Activated CD4-positive, alpha-beta T cell treated with anti-CD3 and anti-CD28 coated beads for 36 hours (primary cell): ENCODE results near the gene PCDHA8. TPM values are rescaled to one million over a fixed set of nuclear protein-coding genes. Genes with fewer than 3 reads are reported as not detected.
"Not testable (repeated sequence)": the region's sequence is repeated elsewhere in the genome, so short reads cannot be mapped to it uniquely, and the experiment has no call there.

ENCODE experiments used
- ATAC-seq: fragments of 200-7000 bp; cut with Tn5 transposase; one replicate; pipeline ENCODE4 v1.10.0; 2021; ENCODE audit warnings: mild to moderate bottlenecking, moderate library complexity
- CTCF ChIA-PET: fragments of 350-600 bp; sonication (Branson Sonifier 250); formaldehyde crosslinking; loops from one replicate; lab custom pipeline; 2021; ENCODE audit warnings: antibody characterized with exemption; lab: Charles Lee
- POLR2A ChIA-PET: fragments of 350-600 bp; sonication (Branson Sonifier 250); formaldehyde crosslinking; loops from one replicate; lab custom pipeline; 2021; ENCODE audit warnings: antibody characterized with exemption, inconsistent platforms; lab: Charles Lee
- DNase-seq: peaks from one replicate; pipeline ENCODE4 v3.0.0-alpha.2; 2020
- H3K27ac Mint-ChIP-seq: one replicate; pipeline ENCODE4 v1.8.0; 2021; ENCODE audit warnings: mixed read lengths
- H3K27me3 Mint-ChIP-seq: one replicate; pipeline ENCODE4 v1.8.0; 2021; ENCODE audit warnings: mixed read lengths
- H3K36me3 Mint-ChIP-seq: one replicate; pipeline ENCODE4 v1.8.0; 2021; ENCODE audit warnings: low read depth, mixed read lengths
- H3K4me1 Mint-ChIP-seq: one replicate; pipeline ENCODE4 v1.8.0; 2021; ENCODE audit warnings: mixed read lengths
- H3K4me3 Mint-ChIP-seq: one replicate; pipeline ENCODE4 v1.8.0; 2021; ENCODE audit warnings: mild to moderate bottlenecking, moderate library complexity, mixed read lengths
- H3K9me3 Mint-ChIP-seq: one replicate; pipeline ENCODE4 v1.8.0; 2021; ENCODE audit warnings: low read depth, mixed read lengths
- intact Hi-C, 2 experiments: fragments of 100-400 bp; cut with DNase I in 1 of 2; cut with micrococcal nuclease in 1 of 2; formaldehyde crosslinking; loops; one replicate each; pipeline versions ENCODE4 v1.14.2 to v1.15.1; 2022 to 2024; cut with DNase I, micrococcal nuclease
- total RNA-seq, 2 experiments: library from RNA; stranded (reverse); gene quantifications; one replicate each; pipeline ENCODE4 v1.2.3, GENCODE V29; 2021

PCDHA8 gene
- total RNA-seq, 2 experiments from 2014 or later = not detected

DNA sequence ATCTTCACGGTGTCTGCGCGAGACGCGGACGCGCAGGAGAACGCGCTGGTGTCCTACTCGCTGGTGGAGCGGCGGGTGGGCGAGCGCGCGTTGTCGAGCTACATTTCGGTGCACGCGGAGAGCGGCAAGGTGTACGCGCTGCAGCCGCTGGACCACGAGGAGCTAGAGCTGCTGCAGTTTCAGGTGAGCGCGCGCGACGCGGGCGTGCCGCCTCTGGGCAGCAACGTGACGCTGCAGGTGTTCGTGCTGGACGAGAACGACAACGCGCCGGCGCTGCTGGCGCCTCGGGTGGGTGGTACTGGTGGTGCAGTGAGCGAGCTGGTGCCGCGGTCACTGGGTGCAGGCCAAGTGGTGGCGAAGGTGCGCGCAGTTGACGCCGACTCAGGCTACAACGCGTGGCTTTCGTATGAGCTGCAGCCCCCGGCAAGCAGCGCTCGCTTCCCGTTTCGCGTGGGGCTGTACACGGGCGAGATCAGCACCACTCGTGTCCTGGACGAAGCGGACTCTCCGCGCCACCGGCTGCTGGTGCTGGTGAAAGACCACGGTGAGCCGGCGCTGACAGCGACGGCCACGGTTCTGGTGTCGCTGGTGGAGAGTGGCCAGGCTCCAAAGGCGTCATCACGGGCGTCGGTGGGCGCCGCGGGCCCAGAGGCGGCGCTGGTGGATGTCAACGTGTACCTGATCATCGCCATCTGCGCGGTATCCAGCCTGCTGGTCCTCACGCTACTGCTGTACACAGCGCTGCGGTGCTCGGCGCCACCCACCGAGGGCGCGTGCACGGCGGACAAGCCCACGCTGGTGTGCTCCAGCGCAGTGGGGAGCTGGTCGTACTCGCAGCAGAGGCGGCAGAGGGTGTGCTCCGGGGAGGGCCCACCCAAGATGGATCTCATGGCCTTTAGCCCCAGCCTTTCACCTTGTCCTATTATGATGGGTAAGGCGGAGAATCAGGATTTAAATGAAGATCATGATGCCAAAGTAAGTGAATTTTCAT, 11.2 kb upstream of the PCDHA8 start:
- ATAC-seq, POLR2A ChIA-PET, H3K4me3 Mint-ChIP-seq, H3K4me1 Mint-ChIP-seq, CTCF ChIA-PET, H3K27ac Mint-ChIP-seq, DNase-seq: not testable (repeated sequence)
- H3K9me3 Mint-ChIP-seq = peaks cover 17% of the 10 kb centered on the region
- intact Hi-C loops = loop anchor here (5.0 to 10.0 kb wide), 5 partner anchors 38 to 405 kb away; partner anchors contain the start of genes PCDHA1 (in 1 of the 2), PCDHA13 (in 1 of the 2) and PCDHA2 (in 1 of the 2)
- peaks cover 21% of the 10 kb centered on the region for H3K36me3 Mint-ChIP-seq
- peaks cover 35% of the 10 kb centered on the region for H3K27me3 Mint-ChIP-seq

GRCh38 chr5:140833993-140834392, 7.0 kb upstream of the PCDHA8 start, which contains the start of gene PCDHA7:
Gene PCDHA7, plus strand, starts transcription at chr5:140834269. Its CDS starts 115 bp downstream, at chr5:140834384.
- ATAC-seq (no peak), DNase-seq (no peak)
- Mint-ChIP-seq H3K9me3 (peaks cover 7% of the 10 kb centered on the region), H3K36me3 (peaks cover 14% of the 10 kb centered on the region), H3K4me3 (no peak within 1 kb of the TSS), H3K4me1 (no peaks in the 10 kb centered on the region), H3K27me3 (peaks cover 27% of the 10 kb centered on the region), H3K27ac (no peak within 1 kb of the TSS)
- CTCF ChIA-PET = interaction anchor here (0.8 kb wide), 1 partner anchor 91 kb away, joined by 5 read pairs; no protein-coding TSS in a partner anchor
- intact Hi-C loops = loop anchor here (5.0 to 10.0 kb wide), 5 partner anchors 38 to 401 kb away; partner anchors contain the start of genes PCDHA1 (in 1 of the 2), PCDHA13 (in 1 of the 2) and PCDHA2 (in 1 of the 2)
- POLR2A ChIA-PET = no interaction called here

GRCh38 chr5:140834439-140835008, 6.5 kb upstream of the PCDHA8 start:
- peaks cover 13% of the 10 kb centered on the region for H3K36me3 Mint-ChIP-seq
- H3K27ac Mint-ChIP-seq, DNase-seq, ATAC-seq, H3K9me3 Mint-ChIP-seq, H3K4me3 Mint-ChIP-seq, H3K4me1 Mint-ChIP-seq, POLR2A ChIA-PET: not testable (repeated sequence)
- intact Hi-C loops = loop anchor here (5.0 to 10.0 kb wide), 5 partner anchors 38 to 400 kb away; partner anchors contain the start of genes PCDHA1 (in 1 of the 2), PCDHA13 (in 1 of the 2) and PCDHA2 (in 1 of the 2)
- CTCF ChIA-PET = interaction anchor here (0.8 kb wide), 1 partner anchor 92 kb away, joined by 5 read pairs; no protein-coding TSS in a partner anchor
- peaks cover 27% of the 10 kb centered on the region for H3K27me3 Mint-ChIP-seq

- POLR2A ChIA-PET = no interaction called here
- Mint-ChIP-seq H3K27me3 (peaks cover 34% of the 10 kb centered on the region), H3K36me3 (peaks cover 12% of the 10 kb centered on the region), H3K4me1 (no peaks in the 10 kb centered on the region), H3K9me3 (peaks cover 12% of the 10 kb centered on the region), H3K4me3 (no peak overlapping the region), H3K27ac (no peak overlapping the region)
- no peak for DNase-seq
- no peak for ATAC-seq
- CTCF ChIA-PET = interaction anchor here (0.6 to 1.3 kb wide), 2 partner anchors 48 to 91 kb away, joined by 3 to 4 read pairs; no protein-coding TSS in a partner anchor
- intact Hi-C loops = loop anchor here (10.0 kb wide), 2 partner anchors 49 to 399 kb away; partner anchors contain the start of gene PCDHA13 (in 1 of the 2)
These were observed 5.1 kb upstream of the PCDHA8 start for GRCh38 chr5:140835622-140836510.

GRCh38 chr5:140842798-140843733, 2.1 kb downstream of the PCDHA8 start:
- ATAC-seq (no peak), DNase-seq (no peak)
- POLR2A ChIA-PET = no interaction called here
- H3K4me3 Mint-ChIP-seq = no peak overlapping the region
- H3K9me3 Mint-ChIP-seq = peaks cover 19% of the 10 kb centered on the region
- intact Hi-C loops = loop anchor here in 1 of 2 experiments (5.0 to 10.0 kb wide), 3 partner anchors 41 to 522 kb away; partner anchors contain the start of genes PCDHA3 and PCDHGA5
- peaks cover 33% of the 10 kb centered on the region for H3K27me3 Mint-ChIP-seq
- H3K36me3 Mint-ChIP-seq = peaks cover 12% of the 10 kb centered on the region
- H3K4me1 Mint-ChIP-seq = no peaks in the 10 kb centered on the region
- no peak overlapping the region for H3K27ac Mint-ChIP-seq
- CTCF ChIA-PET = no interaction called here

DNA sequence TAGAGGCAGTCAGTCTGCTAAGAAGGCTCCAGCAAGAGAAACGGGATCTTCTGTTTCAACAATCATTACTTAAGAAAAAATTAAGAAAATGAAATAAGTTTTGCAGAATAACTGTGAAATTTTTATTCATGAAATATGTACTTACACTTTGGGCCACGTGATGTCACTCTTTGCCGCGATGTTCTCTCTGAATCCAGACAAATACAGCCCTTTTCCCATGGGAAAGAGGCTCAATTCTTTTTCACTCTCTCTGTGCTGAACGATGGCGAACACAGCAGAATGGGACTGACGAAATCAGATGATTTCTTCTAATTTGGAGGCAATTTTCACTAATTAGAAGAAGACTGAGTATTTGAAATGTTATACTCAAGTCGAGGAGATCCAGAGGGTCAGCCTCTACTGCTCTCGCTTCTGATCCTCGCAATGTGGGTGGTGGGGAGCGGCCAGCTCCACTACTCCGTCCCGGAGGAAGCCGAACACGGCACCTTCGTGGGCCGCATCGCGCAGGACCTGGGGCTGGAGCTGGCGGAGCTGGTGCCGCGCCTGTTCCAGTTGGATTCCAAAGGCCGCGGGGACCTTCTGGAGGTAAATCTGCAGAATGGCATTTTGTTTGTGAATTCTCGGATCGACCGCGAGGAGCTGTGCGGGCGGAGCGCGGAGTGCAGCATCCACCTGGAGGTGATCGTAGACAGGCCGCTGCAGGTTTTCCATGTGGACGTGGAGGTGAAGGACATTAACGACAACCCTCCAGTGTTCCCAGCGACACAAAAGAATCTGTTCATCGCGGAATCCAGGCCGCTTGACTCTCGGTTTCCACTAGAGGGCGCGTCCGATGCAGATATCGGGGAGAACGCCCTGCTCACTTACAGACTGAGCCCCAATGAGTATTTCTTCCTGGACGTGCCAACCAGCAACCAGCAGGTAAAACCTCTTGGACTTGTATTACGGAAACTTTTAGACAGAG, 7.4 kb downstream of the PCDHA8 start, which contains the start of gene PCDHA9:
PCDHA9 (plus strand) TSS at position 244 of the 964 bp plus-strand sequence; CDS start at position 358, 114 bp downstream.
- H3K27ac Mint-ChIP-seq, POLR2A ChIA-PET, H3K4me1 Mint-ChIP-seq, CTCF ChIA-PET, H3K4me3 Mint-ChIP-seq, DNase-seq, ATAC-seq, H3K36me3 Mint-ChIP-seq: not testable (repeated sequence)
- intact Hi-C loops = loop anchor here in 1 of 2 experiments (5.0 to 10.0 kb wide), 2 partner anchors 34 to 516 kb away; partner anchors contain the start of genes PCDHA13 and PCDHGA5
- peaks cover 14% of the 10 kb centered on the region for H3K9me3 Mint-ChIP-seq
- H3K27me3 Mint-ChIP-seq = peaks cover 24% of the 10 kb centered on the region

- intact Hi-C loops = loop anchor here in 1 of 2 experiments (5.0 to 10.0 kb wide), 2 partner anchors 32 to 515 kb away; partner anchors contain the start of genes PCDHA13 and PCDHGA5
- peaks cover 14% of the 10 kb centered on the region for H3K9me3 Mint-ChIP-seq
- POLR2A ChIA-PET, H3K4me3 Mint-ChIP-seq, H3K27ac Mint-ChIP-seq, DNase-seq, H3K36me3 Mint-ChIP-seq, H3K4me1 Mint-ChIP-seq, ATAC-seq: not testable (repeated sequence)
- CTCF ChIA-PET = interaction anchor here (0.7 to 0.8 kb wide), 2 partner anchors 363 to 485 kb away, joined by 3 read pairs; no protein-coding TSS in a partner anchor
- peaks cover 21% of the 10 kb centered on the region for H3K27me3 Mint-ChIP-seq
These were observed 9.0 kb downstream of the PCDHA8 start for GRCh38 chr5:140849831-140850634.
